Body of pancreas (tissue), 4 donors: ENCODE measurements around the gene PLA2G4D.

ENCODE experiments used
- POLR2A ChIP-seq, 3 donors: fragments of 450-650 bp; IDR thresholded peaks; one replicate each; pipeline ENCODE4 v1.6.1; 2016; ENCODE audit warnings: antibody characterized with exemption in 3 of 3, mild to moderate bottlenecking in 2 of 3
- TF ChIP-seq, protein P1 (sequence below), 7 experiments: fragments of 450-650 bp in 4 of 7; fragments of 200-600 bp in 3 of 7; sonication (generic) in 3 of 7; IDR thresholded peaks; one replicate each; pipeline ENCODE4 v1.5.1; 2016 to 2019; ENCODE audit warnings: antibody characterized with exemption in 7 of 7

DNA sequence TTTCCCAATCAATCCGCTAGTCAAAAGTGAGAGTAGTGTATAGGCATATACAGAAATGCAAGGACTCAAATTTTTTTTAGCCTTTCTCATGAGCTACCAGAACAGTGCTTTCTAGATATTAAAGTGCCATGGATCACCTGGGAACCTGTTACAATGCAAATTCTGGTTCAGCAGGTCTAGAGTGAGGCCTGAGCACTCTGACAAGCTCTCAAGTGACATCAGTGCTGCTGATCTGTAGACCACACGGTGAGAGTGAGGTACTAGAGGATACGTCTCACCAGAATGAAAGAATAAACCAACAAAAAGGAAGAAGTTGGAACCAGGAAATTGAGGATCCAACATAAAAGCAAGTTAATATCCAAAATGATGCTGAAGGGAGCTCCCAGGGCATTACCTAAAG is 16.0 kb upstream of the PLA2G4D start:
- TF ChIP-seq, protein P1, sequence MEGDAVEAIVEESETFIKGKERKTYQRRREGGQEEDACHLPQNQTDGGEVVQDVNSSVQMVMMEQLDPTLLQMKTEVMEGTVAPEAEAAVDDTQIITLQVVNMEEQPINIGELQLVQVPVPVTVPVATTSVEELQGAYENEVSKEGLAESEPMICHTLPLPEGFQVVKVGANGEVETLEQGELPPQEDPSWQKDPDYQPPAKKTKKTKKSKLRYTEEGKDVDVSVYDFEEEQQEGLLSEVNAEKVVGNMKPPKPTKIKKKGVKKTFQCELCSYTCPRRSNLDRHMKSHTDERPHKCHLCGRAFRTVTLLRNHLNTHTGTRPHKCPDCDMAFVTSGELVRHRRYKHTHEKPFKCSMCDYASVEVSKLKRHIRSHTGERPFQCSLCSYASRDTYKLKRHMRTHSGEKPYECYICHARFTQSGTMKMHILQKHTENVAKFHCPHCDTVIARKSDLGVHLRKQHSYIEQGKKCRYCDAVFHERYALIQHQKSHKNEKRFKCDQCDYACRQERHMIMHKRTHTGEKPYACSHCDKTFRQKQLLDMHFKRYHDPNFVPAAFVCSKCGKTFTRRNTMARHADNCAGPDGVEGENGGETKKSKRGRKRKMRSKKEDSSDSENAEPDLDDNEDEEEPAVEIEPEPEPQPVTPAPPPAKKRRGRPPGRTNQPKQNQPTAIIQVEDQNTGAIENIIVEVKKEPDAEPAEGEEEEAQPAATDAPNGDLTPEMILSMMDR (IDR thresholded peaks at IDR 0.05) = no peak
- no peak for TF ChIP-seq POLR2A (IDR thresholded peaks at IDR 0.05)
